HK-2 (cell line): Measurements from ENCODE around the gene TMEM44.

ENCODE experiments used
- DNase-seq: peaks from one replicate; pipeline ENCODE4 v3.0.0-alpha.2; 2018; ENCODE audit not compliant: unreplicated experiment

TMEM44 gene

DNA sequence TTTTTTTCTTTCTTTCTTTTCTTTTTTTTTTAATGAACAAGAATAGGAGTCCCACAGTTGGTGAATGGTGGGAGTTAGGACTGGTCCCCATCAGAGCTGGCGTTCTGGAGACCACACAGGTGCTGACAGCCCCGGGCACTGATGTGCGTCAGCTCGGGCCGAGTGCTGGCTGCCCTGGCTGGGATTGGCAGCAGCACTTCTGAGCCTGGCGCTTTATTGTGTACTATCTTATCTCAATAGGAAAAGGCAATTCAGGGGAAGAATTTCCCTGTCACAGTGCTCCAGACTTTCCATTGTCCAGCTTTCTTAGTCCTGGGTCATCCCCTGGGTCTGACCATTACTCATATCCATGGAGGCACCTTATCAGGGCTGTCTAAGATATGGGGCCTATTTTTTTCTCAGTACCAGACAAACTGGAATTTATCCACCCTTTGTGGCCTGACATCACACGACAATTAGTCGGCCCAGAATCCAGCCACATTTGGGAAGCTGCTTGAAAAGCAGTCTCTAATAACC is 54.1 kb downstream of the TMEM44 start:
- no peak for DNase-seq

DNA sequence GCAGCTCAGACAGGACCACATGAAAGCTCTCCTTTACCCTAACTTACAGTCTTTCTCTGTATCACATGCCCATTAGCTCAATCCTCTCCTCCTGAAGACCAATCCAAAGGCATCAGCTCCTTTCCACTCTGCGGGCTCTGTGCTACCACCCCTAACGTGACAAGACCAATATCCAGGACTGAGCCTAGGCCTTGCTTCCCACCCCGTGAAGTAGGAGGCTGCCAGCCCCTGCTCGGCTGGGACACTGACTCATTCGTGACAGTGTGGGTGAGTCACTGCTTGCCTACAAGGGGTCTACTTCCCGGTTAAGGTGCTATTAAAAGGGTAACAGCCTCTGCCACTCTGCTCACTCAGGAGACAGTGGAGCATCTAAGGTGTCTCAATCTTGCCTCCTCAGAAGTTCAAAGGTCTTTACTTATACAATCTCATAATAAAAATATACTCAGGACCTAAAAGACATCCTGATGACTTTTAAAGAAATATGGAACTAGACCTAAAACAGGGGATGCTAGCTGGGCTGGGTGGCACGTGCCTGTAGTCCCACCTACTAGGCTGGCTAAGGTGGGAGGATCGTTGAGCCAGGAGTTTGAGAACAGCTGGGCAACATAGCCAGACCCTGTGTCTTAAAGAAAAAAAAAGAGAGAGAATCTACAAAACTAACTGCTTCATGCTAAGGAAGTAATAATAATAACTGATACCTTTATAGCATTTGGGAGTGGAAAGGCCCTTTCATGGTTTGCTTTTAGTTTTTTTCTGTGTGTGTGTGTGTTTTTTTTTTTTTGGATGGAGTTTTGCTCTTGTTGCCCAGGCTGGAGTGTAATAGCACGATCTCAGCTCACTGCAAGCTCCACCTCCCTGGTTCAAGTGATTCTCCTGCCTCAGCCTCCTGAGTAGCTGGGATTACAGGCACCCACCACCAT is 55.0 kb downstream of the TMEM44 start:
- DNase-seq: peak; percentile 88

DNA sequence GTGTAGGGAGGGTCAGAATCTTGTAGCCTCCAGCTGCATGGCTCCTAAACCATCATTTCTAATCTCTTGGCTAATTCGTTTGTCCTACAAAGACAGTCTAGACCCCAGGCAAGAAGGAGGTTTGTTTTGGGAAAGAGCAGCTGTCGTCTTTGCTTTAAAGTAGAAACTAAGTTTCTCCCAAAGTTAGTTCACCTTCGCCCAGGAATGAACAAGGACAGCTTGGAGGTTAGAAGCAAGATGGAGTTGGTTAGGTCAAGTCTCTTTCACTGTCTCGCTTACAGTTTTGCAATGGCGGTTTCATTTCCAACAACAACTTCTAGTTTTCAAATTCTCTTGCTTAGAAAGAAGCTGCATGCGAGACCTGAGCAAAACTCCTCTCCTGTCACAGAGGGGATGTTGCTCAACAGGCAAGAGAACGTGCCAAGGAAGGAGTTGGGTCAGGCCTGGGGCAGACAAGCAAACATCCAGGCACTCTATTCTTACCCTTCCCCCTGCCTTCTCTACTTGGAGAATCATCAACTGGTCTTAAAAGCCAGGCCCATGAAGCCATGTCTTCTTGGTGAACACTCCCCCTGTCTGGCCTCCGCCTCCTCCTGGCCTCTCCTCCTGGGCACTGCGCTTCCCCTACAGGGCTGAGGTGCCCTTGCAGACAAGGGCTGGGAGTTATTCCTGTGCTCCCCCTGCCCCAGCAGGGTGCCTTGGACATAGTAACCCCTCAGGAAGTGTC is 57.6 kb downstream of the TMEM44 start:
- DNase-seq: peak; percentile 83

DNA sequence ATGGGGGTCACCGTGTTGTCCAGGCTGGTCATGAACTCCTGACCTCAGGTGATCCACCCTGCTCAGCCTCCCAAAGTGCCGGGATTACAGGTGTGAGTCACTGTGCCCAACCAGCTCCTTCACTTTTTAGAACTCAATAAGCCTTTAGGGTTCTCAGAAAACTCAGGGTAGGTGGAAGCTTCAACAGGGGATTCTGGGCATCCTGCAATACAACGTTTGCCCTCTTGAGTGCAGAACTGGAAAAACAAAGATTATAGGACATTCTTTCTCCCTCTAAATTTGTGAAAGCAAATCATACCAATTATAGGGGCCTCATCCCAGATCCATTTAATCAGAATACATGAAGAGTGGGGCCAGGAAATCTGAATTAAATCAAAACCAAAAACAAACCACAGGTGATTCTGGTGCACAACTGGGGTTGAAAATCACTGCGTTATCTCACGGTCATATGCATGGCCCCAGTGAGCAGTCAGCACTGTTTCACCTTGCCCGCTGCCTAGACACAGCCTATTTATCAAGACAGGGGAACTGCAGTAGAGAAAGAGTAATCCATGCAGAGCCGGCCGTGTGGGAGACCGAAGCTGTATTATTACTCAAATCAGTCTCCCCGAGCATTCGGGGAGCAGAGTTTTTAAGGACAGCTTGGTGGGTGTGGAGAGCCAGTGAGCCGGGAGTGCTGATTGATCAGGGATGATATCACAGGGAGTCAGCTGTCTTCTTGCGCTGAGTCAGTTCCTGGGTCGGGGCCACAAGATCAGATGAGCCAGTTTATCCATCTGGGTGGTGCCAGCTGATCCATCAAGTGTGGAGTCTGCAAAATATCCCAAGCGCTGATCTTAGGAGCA is 58.4 kb downstream of the TMEM44 start:
- peak; percentile 78 for DNase-seq

DNA sequence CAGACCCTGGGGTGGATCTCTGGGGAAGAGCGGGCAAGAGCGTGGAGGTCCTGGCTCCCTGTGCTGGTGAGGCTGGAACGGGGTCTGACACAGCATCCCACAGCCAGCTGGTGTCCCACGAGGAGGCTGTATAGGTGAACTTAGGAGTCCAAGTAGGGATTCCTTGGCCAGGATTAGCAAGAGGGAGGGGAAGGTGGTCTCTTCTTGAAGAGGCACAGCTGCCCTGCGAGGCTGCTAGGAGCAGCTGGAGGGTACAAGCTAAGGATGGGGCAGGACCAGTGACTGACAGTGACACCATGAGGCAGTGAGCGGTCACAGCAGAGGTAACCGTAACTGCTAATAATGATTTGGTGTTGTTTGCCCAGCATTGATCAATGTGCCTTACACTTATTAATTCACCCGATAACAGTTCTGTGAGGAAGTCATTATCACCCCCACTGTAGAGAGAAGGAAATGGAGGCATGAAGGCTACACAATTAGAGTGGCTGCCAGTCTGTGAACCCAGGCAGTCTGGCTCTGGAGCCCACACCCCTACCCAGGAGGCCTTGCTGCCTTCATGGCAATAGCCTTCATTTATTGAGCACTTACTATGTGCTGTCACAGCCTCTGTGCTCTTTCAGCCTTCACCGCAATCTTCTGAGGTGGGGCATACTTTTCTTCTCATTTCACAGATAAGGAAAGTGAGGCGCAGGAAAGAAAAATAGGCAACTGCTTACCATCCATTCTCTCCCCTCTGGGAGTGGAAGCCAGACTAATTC is 59.4 kb downstream of the TMEM44 start:
- DNase-seq: peak; percentile 47

DNA sequence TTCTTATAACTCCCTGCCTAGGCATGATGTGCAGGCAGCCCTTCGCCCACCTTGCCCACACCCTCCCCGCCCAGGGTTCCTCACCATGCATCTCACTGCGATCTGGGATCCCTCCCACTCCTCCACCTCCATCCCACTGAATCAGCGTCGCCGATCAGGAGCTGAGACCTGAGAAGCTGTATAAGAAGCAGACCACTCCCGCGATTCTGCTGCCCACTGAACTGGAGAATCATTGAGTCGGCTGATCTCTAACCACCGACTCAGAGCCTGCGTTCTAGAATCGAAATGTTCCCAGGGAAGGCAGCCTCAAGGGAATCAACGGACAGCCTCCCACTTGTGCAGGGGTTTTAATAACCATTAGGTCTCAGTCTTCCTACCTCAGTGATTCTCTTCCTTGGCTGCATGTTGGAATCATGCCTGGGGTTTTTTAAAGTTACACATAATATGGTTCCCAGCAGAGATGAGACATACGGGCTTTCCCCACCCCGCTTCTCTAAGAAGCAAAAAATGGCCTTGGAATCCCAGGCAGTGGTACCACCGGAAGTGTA is 60.2 kb downstream of the TMEM44 start:
- DNase-seq: peak; percentile 36

DNA sequence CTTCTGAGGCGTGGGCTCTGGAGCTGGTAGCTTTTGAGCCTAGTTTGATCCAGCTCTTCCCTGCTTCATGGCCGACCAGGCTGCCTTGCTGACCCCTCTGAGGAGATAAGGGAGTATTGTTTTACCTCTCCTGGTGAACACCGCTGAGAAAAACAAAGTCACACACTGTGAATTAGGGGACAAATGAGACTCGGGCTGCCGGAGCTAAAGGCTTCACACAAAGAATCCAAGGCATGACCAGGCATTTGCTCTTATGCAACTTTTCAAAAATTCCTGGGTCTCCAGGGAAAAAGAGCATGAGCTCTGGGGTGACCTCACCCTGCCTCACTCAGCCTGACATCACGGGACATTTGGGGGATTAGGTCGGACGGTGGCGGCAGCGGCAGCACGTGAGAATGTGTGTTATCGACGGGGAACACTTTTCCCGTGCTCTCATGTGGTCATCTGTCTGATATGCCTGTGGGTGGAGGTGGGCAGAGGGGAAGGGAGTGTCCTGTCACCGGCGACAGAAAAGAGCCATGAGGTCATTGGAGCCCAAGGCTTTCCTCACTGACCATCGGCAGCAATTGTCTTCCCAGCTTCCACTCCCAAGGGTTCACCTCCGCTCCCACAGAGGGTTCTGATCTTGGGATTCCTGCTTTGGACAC is 61.0 kb downstream of the TMEM44 start:
- peak; percentile 60 for DNase-seq

DNA sequence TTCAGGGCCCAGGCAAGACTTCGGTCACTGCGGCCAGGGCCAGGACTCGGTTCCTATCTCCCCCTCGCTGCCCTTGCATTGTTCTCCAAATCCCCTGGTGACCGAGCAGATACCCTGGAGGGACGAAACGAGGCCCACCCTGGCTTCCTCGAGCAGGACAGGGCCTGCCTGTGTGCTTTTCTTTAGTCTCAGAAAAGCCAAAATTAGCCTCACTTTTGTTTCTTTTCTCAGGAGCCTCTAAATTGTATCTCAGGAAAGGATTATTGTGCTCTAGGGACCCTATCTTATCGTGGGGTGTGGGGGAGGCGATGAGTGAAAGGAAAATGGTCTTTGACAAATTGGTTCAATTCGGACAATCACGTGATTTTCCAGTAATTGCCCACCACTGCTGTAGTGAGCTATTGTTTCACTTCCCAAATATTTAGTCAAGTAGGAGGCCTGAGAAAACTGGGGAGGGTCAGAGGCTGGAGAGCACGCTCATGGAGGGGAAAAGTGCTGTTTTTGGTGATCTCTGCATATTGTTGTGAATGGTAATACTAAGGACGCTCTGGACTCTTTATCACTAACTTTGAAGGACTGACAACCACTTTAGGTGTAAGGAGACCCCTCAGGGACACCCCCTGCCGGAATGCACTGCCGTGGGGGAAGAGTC is 61.6 kb downstream of the TMEM44 start:
- no peak for DNase-seq

DNA sequence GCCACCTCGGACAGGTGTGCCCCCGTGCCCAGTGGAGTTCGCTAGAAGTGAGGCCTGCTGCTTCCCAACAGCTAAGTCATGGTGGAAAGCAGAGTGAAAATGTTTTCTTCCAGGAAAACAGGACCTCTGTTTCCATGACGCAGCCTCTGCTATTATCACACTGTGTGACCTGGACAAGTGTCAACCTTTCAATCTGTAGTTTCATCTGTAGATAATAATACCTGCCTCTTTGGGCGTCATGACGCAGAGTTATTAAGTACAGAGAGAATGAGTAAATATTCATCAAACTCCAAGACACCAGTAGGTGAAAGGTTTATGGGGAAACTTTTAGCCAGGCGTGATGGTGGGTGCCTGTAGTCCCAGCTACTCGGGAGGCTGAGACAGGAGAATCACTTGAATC is 62.3 kb downstream of the TMEM44 start:
- DNase-seq: no peak

DNA sequence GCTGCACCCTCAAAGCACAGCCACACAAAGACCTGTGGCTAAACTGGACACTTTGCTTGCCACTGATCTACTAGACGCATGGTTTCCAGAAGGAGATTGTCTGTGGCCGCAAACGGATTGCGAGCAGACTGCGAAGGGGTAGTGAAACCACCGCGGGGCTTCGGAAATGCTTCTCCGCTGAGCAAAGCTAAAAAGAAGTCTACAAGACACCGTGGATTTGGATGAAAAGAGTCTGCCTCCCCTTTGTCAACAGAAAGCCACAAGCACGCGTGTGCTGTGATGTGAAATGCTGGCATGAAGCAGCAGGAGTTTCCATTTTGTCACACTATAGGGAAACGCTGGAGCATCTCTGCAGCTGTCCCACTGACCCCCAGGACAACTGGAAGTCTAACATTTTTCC is 63.0 kb downstream of the TMEM44 start:
- no peak for DNase-seq

DNA sequence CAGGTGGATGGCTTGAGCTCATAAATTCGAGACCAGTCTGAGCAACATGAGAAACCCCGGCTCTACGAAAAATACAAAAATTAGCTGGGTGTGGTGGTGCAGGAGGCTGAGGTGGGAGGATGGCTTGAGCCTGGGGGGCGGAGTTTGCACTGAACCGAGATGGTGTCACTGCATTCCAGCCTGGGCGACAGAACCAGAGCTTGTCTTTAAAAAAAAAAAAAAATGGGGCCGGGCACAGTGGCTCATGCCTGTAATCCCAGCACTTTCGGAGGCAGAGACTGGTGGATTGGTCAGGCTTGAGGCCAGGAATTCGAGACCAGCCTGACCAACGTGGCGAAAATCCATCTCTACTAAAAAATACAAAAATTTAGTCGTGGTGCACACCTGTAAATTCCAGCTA is 64.0 kb downstream of the TMEM44 start:
- no peak for DNase-seq

DNA sequence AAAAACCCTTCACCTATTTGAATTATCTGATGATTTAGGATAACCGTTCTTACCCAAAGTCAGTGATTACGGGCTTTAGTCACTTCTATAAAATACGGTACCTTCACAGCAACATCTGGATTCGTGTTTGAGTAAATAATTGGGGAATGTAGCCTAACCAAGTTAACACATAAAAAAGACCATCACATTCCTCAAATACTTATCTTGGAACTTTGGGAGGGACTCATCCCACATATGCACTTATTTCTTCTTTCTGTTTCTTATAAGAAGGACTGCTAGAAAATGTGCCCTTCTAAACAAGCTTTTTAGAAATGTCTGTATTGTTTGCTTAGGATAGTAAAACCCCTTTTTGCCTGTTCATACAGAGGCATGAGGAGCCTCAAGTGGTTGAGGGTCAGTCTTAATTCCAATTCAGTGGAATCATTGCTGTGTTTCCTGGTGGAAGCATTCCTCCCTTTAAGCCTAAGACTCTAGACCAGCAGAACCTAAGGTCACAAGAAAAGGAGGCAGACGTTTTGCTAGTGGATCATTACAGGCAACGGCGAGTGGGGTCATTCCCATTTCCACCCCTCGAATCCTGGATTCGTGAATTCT is 67.5 kb downstream of the TMEM44 start:
- DNase-seq: no peak

DNA sequence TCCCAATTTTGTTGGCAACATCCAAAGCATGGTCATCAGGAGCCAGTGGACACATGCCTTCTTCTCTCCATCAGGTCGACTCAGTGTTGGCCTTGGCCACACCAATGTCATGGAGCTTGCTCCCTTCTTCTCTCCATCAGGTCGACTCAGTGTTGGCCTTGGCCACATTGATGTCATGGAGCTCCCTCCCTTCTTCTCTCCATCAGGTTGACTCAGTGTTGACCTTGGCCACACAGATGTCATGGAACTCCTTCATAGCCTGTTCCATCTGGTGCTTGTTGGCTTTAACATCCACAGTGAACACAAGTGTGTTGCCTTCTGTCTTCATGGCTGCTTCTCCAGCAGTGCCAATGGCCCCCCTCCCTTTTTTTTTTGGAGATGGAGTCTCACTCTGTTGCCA is 70.2 kb downstream of the TMEM44 start:
- DNase-seq: no peak

DNA sequence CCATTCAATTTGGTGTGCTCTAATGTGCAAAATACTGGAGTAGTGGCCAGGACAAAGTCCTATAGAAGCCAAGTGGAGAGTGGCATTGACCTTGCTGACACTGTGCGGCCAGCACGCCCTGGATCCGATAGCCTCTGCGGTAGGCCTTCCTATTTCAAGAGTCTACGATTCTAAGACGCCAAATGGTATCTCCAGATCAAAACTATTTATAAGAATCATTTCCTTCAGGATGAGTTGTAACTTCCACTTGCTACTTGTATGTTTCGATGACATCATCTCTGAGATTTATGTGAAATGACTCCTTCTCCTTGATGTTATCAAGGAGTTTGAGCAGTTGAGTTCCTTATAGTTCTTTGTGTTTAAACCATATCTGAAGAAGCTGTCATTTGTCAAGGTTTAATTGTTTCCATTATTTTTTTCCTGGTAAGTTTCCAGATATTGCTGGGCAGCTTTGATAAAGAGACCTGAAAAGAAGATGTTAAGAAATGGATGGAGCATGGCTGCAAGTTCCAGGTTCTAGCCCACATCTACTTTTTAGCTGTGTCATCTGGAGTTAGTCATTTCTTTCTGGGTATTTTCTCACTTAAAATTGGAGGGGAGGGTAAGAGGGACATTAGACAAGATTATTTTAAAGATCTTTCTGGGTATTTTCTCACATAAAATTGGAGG is 71.8 kb downstream of the TMEM44 start:
- DNase-seq: no peak

DNA sequence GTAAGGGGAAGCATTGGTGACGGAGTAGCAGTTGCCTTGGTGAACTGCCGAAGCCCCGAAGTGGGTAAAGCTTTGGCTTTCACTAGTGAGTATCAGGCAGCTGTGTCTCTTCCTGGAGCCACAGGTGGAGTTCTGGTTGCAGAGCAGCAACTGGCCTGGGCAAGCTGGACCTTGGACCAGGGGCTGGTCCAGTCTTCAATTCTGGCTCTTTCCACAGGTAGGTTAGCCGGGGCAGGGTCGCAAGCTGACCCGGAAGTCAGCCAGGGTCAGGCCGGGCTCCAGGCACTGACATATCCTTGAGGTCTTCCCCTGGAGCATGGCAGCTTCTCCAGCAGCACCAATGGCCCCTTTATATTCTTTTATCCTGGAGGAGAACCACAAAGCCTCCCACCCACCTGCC is 73.2 kb downstream of the TMEM44 start:
- DNase-seq: no peak

DNA sequence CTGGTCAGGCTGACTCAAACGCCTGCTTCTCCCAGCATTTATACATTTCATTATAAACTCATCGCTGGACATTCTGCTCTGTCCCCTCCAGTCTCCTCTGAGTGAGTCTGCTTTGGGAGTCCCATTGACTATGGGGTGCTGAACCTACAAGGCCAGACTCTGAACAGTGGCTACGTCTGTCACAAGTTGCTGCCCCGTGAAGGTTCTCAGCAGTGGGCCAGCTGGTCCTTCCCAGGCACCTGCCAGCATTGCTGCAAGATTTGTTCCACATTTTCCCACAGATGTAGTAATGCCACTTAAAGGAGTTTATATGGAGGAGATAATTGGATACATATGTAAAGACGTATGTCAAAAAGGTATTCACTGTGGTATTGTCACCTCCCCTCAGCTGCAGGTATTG is 73.7 kb downstream of the TMEM44 start:
- no peak for DNase-seq

DNA sequence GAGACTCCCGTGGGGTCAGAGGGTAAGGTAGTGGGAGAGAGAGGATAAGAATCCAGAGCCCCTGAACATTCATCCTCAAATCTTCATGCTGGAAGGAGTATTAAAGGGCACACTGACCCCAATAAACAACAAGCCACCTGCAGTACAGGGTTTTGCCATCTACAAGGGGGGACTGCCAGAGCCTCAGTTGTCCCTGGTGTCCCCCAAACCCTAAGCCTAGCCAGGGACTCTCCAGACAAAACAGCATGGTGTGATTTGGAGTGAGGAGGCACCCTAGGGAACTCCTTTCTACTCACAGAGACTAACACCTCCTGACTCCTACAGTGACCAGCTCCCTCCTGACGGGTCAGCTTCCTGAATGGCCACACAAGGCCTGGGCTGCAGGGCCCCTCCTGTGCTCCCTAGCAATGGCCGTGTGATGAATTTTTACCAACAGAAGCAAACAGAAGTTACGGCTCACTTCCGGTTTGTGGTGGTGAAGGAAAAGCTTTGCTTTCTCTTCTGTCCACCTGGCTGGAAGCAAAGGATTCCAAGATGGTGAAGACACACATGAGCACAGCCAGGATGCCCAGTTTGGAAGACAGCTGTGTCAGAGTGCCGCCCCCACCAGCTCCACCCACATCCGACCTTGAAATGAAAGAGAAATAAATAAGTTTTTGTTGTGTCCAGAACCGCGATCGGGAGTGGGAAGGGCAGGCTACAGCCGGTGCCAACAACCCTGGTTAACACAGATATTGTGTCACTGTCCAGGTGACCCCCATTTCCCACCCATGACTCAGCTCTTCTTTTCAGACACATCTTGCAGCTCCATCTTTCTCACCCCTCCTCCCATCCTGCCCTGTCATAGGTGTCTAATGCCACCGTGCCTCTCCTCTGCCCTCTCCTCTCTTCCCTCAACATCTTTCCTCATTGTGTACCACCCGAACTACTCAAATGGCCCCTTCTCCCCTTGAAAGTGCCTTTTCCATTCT is 76.8 kb downstream of the TMEM44 start:
- no peak for DNase-seq
